GM21723 (cell line): ENCODE results near the gene PTBP3.
"Not testable (repeated sequence)": the region's sequence is repeated elsewhere in the genome, so short reads cannot be mapped to it uniquely, and the experiment has no call there.

Experiments
- ATAC-seq: cut with Tn5 transposase; IDR thresholded peaks from one replicate; pipeline ENCODE4 v1.9.1; 2021; ENCODE audit warnings: mild to moderate bottlenecking, moderate library complexity; ENCODE audit not compliant: unreplicated experiment

The PTBP3 gene

DNA sequence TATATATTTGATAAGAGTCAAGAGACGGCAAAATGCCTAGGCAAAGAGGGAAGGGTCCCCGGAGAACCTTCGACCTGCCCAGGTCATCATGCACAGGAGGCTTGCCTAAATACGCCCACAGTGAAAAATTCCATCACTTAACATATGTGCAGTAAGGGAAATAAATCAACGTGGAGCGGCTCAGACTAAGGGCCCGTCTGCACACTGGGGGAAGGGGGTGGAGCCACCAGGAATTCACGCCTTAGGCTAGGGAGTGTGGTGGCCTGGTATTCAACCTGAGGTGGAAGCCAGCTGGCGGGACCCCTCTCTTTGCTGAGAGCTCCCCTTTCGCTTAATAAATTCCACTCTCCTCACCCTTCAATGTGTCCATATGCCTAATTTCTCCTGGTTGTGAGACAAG lies 8.3 kb downstream of the PTBP3 start:
- no peak for ATAC-seq

DNA sequence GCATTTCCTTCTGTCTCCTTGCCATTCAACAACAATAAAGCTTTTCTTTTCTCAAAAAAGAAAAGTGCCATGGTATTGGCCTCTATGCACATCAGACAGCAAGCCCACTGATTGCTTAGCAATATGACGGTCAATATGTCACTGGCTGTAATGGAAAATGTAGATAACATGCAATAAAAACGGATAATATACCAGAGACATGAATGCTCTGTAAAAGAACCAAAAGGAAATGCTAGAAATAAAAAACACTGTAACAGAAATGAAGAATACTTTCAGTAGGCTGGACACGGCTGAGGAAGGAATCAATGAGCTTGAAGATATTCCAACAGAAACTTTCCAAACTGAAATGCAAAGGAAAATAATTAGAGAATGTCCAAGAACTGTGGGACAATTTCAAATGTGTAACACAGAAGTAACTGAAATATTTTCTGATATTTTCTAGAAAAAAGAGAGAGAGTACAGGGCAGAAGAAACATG lies 10.0 kb downstream of the PTBP3 start:
- no peak for ATAC-seq

DNA sequence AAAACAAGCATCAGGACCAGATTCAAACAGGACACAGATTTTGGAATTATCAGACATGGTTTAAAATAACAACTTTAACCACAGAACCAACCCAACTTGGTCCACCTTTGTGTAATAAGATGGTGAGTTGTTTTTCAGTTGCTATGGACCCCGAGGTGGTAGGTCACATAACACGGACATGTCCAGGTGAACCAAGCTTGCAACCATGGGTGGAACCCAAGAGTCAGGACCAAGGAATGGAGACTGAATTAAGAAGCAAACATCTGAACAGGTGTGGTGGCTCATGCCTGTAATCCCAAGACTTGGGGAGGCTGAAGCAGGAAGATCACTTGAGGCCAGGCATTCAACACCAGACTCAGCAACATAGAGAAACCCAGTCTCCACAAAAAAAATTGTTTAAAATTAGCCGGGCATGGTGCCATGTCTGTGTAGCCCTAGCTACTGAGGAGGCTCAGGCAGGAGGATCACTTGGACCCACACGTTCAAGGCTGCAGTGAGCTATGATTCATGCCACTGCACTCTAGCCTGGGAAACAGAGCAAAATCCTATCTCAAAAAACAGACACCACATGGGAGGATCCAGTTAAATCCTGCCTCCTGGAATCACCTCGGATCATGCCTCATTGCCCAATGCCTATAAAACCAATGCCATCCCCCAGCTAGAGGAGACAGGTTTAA lies 10.6 kb downstream of the PTBP3 start:
- no peak for ATAC-seq

DNA sequence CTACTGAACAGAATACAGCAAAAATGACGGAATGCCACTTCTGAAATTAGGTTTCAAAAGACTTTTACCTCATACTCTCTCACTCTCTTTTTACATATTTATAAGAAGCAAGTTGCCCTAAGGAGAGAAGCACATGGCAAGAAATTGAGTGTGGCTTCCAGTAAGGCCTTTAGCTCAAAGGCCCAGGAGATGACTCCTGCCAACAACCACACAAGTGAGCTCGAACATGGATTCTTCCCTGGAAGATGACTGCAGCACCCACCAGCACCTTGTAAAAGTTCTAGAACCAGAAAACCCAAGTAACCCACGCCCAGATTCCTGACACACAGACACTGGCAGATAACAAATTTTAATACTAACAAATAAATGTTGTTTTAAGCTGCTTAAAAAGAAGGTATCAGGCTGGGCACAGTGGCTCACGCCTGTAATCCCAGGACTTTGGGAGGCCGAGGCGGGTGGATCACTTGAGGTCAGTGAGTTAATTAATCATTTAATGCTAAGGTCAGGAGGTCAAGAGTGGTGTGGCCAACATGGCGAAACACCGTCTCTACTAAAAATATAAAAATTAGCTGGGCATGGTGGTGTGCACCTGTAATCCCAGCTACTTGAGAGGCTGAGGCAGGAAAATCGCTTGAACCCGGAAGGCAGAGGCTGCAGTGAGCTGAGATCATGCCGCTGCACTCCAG lies 17.0 kb downstream of the PTBP3 start:
- no peak for ATAC-seq

DNA sequence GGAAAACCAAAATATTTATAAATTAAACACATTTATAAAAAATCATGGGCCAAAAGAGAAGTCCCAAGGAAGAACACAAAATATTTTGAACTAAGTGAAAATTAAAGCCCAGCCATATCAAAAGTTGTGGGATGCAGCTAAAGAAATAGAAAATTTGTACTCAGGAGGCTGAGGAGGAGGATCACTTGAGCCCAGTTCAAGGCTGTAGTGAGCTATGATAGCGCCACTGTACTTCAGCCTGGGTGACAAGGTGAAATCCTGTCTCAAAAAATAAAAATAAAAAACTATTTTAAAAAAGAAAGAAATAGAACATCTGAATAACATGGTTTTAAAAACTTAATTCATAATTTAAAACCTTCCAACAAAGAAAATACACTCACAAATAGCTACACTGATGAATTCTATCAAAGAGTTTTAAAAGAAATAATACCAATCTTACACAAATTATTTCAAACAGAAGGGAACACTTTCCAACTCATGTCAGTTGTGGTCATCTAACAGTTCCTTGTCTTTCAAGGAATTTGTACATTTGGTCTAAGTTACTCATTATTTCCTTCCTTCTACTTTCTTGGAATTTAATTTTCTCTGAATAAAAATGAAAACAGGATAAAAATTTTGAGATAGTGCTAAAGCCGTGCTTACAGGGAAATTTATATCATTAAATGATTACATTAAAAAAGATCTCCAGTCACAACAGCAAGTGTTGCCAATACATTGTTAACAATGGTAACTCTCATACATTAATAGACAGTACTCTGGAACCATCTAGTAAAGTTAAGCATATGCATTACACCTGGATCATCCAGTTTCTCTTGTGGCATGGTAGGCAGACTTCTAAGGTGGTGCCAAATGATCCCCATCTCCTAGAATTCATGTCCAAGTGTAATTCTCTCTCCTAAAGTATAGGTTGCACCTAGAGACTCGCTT lies 17.8 kb downstream of the PTBP3 start:
- ATAC-seq: no peak

DNA sequence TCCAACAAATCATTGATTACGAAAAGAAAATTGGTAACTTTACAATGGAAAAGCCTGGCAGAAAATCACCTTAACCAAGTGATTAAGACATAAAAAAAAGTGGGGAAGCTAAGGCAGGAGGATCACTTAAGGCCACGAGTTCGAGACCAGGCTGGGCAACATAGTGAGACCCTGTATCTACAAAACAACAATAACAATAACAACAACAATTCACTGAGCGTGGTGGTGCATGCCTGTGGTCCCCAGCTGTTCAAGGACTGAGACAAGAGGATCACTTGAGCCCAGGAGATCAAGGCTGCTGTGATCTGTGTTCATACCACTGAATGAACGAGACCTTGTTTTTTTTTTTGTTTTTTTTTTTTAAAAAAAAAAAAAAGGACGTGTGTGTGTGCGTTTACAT lies 21.3 kb downstream of the PTBP3 start:
- no peak for ATAC-seq

DNA sequence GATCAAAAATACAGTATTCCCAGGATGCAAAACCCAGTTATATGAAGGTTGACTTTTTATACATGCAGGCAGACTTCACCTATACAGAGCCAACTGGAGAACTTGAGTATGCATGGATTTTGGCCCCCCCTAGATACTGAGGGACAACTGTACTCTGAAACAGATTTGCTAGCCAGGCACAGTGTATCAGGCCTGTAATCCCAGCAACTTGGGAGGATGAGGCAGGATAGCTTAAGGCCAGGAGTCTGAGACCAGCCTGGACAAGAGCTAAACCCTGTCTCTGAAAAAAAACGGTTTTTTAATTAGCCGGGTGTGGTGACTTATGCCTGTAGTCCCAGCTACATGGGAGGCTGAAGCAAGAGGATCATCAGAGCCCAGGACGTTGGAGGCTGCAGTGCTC lies 21.9 kb downstream of the PTBP3 start:
- no peak for ATAC-seq

DNA sequence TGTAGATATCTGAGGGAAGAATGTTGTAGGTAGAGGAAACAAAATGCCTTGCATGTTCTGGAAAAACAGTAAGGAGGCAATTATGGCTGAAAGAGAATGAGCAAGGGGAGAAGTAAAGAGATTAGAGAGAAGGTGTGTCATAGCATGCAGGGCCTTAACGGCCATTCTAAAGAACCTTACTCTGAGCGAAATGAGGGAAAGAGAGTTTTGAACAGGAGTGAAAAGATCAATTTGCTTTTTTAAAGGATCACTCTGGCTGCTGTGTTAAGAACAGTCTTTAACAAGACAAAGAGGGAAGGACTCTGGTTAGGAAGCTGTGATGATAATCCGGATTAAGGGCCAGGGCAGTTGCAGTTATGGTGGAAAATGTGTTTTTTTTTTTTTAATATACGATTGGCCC lies 22.6 kb downstream of the PTBP3 start:
- no peak for ATAC-seq

DNA sequence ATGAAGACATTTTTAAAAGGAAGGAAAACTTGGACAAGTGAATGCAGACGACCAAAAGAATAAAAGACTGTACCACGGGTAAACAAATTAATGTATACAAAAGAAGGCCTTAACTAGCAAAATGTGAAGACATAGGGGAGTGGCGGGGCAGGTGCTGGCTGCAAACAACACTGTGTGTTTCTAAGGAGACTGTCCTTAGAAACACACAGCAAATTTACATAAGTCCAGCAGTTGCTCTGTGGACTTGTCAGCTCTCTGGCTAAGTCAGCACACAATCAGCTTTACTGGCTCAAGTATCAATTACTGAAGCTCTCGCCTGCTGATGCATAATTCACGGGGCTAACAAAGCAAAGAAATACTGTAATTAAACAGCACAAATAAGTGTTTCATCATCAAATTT lies 24.8 kb downstream of the PTBP3 start:
- ATAC-seq: no peak

DNA sequence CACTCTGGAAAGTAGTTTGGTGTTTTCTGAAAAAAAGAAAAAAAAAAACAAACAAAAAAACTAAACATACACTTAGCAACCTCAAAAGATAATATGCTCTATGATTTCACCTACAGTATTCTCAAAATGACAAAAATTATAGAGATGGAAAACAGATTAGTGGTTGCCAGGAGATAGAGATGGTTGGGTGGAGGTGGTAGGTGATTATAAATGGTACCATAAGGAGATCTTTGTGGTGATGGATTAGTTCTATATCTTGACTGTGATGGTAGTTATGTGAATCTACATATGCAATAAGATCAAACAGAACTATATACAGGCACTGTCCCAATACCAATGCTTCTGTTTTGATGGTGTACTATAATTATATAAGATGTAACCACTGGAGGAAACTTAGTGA lies 32.0 kb downstream of the PTBP3 start:
- no peak for ATAC-seq

DNA sequence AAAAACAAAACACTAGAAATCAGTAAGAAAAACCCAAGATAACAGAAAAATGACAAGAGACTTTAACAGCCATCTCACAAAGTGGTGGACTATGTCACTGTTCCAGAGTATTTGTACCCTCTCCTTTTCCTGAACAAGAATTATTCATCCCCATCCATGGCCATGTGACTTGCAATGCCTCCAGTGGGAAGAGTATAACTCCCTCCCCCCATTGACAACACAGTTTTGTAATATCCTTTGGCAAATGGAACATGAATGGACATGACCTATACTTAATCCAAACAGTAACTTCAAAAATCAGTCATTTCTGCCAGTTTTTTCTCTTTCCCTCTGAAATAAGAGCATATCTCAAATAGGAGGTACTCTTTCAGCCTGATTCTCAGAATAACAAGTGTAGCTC lies 33.9 kb downstream of the PTBP3 start:
- no peak for ATAC-seq

DNA sequence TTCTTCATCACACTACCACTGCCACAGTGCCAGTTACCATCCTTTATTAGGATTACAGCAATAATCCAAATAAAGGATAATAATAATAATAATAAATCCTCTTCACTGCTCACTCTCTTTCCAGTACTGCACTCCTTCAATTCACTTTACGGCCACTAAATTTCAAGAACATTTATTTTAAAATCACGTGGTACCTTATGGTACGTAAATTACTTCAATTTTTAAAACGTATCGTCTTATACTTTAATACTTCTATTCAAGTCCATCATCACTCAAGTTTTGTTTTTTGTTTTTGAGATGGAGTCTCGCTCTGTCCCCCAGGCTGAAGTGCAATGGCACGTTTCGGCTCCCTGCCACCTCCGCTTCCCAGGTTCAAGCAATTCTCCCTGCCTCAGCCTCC lies 36.5 kb downstream of the PTBP3 start:
- no peak for ATAC-seq

DNA sequence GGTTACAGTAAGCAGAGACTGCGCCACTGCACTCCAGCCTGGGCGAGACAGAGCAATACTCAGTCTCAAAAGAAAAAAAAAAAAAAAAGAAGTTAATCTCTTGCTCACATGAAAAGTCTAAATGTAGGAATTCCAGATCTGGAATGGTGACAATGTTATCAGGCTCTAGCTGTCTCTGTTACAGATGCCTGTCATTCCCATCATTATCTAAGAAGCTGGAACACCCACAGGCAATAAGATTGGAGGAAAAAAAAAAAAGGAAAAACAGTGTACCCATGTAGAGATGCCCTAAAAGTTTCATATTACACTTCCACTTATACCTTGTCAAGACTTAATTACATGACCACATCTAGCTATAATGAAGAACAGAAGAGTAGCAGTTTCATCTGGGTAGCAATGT lies 38.2 kb downstream of the PTBP3 start:
- ATAC-seq: no peak

DNA sequence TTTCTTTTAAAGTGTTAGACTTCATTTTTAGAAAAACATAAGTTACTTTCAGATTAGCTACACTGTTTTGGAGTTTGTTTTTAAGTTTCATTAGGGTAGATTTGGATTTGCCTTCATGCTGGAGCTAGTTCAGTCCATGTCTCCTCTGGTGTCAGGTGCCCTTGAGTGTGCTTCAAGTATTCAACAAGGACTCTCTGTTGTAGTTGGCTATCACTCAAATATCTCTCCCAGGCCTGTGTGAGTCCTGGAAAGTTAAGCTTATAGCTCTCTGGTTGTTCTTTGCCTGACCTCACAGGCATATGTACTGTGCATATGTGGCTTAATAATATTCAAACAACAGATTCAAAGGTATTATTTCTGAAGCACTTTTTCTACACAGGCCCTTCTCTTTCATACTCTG lies 45.4 kb downstream of the PTBP3 start:
- no peak for ATAC-seq

DNA sequence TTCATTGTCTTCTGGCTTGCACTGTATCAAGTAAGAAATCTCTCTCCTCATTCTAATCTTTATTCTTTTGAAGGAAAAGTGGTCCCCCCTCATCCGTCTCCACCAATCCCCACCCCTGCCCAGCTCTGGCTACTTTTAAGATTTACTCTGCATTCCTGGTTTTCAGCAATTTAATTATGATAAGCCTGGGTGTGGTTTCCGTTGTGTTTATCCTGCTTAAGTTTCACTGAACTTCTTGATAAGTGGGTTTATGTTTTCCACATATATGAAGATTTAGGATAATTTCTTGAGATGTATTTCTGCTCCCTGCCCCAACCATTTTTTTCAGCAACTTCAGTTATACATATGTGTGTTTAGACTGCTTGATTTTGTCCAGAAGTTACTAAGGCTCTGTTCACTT lies 46.5 kb downstream of the PTBP3 start:
- no peak for ATAC-seq

DNA sequence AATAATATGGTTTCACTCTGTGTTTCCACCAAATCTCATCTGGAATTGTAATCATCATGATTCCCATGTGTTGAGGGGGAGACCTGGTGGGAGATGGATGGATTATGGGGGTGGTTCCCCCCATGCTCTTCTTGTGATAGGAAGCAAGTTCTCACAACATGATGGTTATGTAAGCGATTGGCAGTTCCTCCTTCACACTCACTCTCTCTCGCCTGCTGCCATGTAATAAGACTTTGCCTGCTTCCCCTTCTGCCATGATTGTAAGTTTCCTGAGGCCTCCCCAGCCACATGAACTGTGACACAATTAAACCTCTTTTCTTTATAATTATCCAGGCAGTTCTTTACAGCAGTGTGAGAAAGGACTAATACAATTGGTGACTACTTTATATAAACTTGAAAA lies 48.4 kb downstream of the PTBP3 start:
- ATAC-seq: no peak

DNA sequence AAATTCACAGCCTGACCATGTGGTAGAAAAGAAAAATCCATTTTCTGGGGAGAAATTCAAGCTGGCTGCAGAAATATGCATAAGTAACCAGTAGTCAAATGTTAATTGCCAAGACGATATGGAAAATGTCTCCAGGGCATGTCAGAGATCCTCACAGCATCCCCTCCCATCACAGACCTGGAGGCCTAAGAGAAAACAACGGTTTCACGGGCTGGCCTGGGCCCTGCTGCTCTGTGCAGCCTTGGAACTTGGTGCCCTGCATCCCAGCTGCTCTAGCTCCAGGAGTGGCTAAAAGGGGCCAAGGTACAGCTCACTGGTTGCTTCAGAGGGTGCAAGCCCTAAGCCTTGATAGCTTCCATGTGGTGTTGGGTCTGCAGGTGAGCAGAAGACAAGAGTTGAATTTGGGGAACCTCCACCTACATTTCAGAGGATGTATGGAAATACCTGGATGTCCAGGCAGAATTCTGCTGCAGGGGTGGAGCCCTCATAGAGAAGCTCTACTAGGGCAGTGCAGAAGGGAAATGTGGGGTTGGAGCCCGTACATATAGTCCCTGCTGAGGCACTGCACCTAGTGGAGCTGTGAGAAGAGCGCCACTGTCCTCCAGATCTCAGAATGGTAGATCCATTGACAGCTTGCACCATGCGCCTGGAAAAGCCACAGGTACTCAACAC lies 49.7 kb downstream of the PTBP3 start:
- no peak for ATAC-seq

DNA sequence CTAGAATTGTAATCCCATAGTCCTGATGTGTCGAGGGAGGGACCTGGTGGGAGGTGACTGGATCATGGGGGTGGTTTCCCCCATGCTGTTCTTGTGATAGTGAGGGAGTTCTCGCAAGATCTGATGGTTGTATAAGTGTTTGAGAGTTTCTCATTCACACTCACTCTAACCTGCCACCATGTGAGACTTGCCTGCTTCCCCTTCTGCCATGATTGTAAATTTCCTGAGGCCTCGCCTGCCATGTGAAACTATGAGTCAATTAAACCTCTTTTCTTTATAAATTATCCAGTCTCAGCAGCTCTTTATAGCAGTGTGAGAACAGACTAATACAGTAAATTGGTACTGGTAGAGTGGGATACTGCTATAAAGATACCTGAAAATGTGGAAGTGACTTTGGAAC lies 50.6 kb downstream of the PTBP3 start:
- not testable (repeated sequence) for ATAC-seq

DNA sequence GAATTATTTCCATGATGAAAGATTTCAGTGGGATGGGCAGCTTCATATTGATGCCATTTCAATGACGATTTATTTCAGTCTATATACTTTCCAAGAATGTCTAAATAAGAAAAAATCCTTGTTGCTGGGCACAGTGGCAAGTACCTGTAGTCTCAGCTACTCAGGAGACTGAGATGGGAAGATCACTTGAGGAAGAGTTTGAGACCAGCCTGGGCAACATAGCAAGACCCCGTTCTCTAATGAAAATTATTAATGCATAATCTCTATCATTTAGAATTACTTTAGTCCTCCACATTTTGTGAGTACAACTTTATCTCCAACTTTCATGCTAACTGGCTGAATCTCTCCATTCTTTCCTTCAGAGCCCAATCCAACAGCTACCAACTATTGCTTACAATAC lies 52.5 kb downstream of the PTBP3 start:
- no peak for ATAC-seq

DNA sequence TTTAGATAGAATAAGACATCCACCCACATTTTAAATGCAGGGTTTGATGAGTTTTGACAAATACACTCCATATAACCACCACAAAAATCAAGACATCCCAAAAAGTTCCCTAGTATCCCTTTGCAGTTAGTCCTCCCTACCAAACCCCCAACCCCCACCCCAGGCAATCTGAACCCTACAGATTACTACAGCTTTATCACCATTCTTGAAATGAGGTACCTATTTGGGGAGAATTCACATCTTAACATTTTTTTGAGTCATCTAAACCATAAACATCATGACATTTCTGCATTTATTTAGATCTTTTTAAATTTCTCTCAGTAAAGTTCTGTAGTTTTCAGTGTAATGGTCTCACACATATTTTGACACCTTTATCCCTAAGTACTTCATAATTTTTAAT lies 53.9 kb downstream of the PTBP3 start:
- ATAC-seq: no peak

DNA sequence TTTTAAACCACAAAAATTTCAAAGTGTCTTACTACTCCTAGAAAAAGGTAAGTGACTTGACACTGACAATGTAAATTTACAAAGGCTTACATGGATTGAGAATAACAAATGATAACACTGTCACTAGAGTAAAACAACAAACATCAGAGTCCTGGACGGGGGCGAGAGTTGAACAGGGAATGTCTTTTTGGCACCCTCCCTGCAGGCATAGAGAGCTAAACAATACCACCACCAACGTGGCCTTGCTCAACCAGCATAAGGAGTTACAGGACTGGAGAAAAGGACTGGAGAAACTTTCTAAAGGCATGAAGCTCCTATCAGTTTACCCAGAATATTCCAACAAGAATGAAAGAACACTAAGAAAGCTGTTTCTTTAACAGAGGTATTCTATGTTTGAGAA lies 55.3 kb downstream of the PTBP3 start:
- no peak for ATAC-seq
